ENCODE results near the gene SLC66A2. TPM values are rescaled to one million over a fixed set of nuclear protein-coding genes. Genes with fewer than 3 reads are reported as not detected.

The SLC66A2 gene
- total RNA-seq, result 29.4 and 37.8 TPM in 2 replicates

DNA sequence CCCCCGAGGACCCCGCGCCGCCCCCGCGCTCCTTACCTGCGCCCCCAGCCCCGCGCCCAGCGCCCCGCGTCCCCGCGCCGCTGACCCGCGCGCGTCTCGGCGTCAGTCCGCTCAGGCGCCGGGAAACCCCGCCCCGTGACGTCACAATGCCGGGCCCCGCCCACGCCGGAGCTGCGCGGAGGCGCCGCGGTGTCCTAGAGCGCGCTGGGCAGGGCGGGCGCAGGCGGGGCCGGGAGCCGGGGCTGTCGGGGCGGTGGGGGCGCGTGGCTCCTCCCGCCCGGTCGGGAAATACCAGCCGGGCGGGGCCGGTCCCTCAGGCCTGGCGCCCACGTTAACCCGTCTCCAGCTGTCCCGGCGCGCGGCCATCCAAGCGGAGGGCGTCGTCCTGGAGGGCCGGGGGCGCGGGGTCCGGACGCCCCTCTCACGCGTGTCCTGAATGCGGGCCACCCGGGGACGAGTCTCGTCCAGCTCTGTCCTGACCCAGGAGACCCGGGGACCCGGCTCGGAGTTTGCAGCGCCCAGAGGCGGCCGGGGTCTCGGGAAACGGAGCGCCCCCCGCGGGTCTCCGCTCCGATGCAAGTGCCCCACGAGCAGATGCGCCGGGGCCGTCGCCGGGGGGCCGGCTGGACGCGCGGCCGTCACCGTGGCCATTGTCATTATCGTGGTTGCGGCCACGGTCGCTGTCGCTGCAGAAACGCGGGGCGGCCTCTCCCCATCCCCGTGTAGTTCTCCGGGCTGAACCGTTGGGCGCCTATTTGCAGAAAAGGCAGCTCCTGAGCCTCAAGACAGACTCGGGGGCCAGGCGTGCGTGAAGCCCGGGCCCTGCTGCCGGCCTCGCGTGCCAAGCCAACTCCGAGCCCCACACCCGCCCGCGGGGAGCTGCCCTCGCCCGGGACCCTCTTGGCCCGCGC is at the start of gene SLC66A2:
Gene SLC66A2, minus strand, starts transcription at position 109 of the 911 bp plus-strand sequence. CDS start 727 bp downstream, outside the sequence.

DNA sequence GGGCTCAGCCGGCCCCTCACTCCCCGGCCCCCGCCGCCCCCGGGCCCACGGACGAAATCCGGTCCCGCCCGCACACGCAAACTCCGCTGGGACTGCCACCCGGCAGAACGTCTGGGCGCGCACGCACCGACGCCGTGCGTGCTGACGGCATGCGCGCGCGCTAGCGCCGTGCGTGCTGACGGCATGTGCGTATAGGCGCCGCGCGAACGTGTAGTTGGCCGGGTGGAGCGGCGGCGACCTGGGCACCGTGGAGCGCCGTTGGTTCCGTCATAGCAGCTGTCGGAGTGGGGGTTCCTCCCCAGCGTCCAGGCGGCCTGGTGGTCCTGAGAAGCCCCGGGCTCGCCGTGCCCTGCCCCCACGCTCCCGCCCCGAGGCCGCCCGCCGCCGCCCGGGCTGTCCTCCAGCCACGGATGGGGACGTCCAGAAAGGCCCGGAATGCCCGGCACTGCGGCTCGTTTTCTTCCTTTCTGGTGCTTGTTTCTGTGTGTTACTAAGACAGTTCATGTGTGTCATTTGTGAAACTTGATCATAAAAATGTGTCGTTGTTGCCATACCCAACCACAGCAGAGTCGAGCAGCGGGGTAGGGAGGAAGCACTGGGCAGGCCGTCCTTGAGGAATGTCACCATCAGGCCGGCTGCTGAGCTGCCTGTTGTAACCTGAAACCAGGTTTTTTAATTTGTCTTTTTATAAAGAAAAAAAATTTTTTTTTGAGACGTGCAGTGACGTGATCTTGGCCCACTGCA is 37.2 kb upstream of the SLC66A2 start, which contains the start of gene TXNL4A:
Gene TXNL4A, minus strand, starts transcription at position 113 of the 744 bp plus-strand sequence. CDS start 171 bp downstream, outside the sequence.

GRCh38 chr18:79964330-79965118 is 13.1 kb upstream of the SLC66A2 start, which contains the start of gene HSBP1L1:
TSS of gene HSBP1L1 (plus strand) at chr18:79964643. CDS start at chr18:79964736, 93 bp downstream.

Other genes with a start within 250 kb of the SLC66A2 start
- gene KCNG2, start 153.7 kb downstream of the SLC66A2 start, total RNA-seq, result 0.47 and 2.2 TPM in 2 replicates
- 13.0 and 15.8 TPM in 2 replicates for gene HSBP1L1, start 13.0 kb upstream of the SLC66A2 start, total RNA-seq
- 39.8 and 39.9 TPM in 2 replicates for gene TXNL4A, start 36.9 kb upstream of the SLC66A2 start, total RNA-seq
- 18.6 and 23.1 TPM in 2 replicates for gene RBFA, start 82.8 kb upstream of the SLC66A2 start, total RNA-seq
- gene ADNP2, start 157.6 kb upstream of the SLC66A2 start, total RNA-seq, result 8.9 and 11.4 TPM in 2 replicates